Measurements from ENCODE around the gene TNFRSF1B.
"Not testable (repeated sequence)": the region's sequence is repeated elsewhere in the genome, so short reads cannot be mapped to it uniquely, and the experiment has no call there.

Gene TNFRSF1B

GRCh38 chr1:12224092-12224491, 57.3 kb downstream of the TNFRSF1B start:
- DNase-seq, result not testable (repeated sequence)

- no peak for DNase-seq
Observed at GRCh38 chr1:12228979-12229378, 62.2 kb downstream of the TNFRSF1B start.

- DNase-seq, result no peak
Observed at GRCh38 chr1:12229386-12229834, 62.6 kb downstream of the TNFRSF1B start.

GRCh38 chr1:12229835-12230548, 63.2 kb downstream of the TNFRSF1B start, which contains the start of gene VPS13D:
TSS of gene VPS13D (plus strand) at chr1:12230030. CDS start at chr1:12234267, 4,237 bp downstream.
- peak in 13 of 14 donors; percentile 9 to 81 (median 46) for DNase-seq

GRCh38 chr1:12230549-12231275, 63.9 kb downstream of the TNFRSF1B start:
- DNase-seq, result peak in 8 of 14 donors; percentile 5 to 63 (median 15)

- DNase-seq, result no peak
Observed at GRCh38 chr1:12231276-12231595, 64.4 kb downstream of the TNFRSF1B start.

GRCh38 chr1:12232221-12232620, 65.4 kb downstream of the TNFRSF1B start:
- DNase-seq, result no peak

- DNase-seq, result no peak
Observed at GRCh38 chr1:12244078-12244477, 77.3 kb downstream of the TNFRSF1B start.

- DNase-seq, result no peak
Observed at GRCh38 chr1:12244585-12244984, 77.8 kb downstream of the TNFRSF1B start.

- DNase-seq, result no peak
Observed at GRCh38 chr1:12245116-12245515, 78.3 kb downstream of the TNFRSF1B start.

- no peak for DNase-seq
Observed at GRCh38 chr1:12245733-12246132, 78.9 kb downstream of the TNFRSF1B start.

GRCh38 chr1:12246584-12246983, 79.8 kb downstream of the TNFRSF1B start:
- no peak for DNase-seq

- no peak for DNase-seq
Observed at GRCh38 chr1:12249181-12249580, 82.4 kb downstream of the TNFRSF1B start.

- no peak for DNase-seq
Observed at GRCh38 chr1:12249748-12250147, 83.0 kb downstream of the TNFRSF1B start.

- DNase-seq, result no peak
Observed at GRCh38 chr1:12251442-12251841, 84.7 kb downstream of the TNFRSF1B start.

GRCh38 chr1:12255913-12256312, 89.1 kb downstream of the TNFRSF1B start:
- no peak for DNase-seq

GRCh38 chr1:12258272-12258671, 91.5 kb downstream of the TNFRSF1B start:
- DNase-seq, result no peak
